GM12874 (cell line): Measurements from ENCODE around the gene FAM9A.
A peak's percentile ranks its signal among the peaks of the same experiment; 100 is the strongest.

ENCODE experiments used
- TF ChIP-seq, protein P1 (sequence below): IDR thresholded peaks from 2 replicates; pipeline ENCODE4 v1.5.1; 2011; ENCODE audit warnings: low read depth, mild to moderate bottlenecking, control low read depth, low read length, moderate library complexity; ENCODE audit not compliant: insufficient read depth

The FAM9A gene

GRCh38 chrX:8755813-8756212 is 45.4 kb downstream of the FAM9A start:
- TF ChIP-seq, protein P1, sequence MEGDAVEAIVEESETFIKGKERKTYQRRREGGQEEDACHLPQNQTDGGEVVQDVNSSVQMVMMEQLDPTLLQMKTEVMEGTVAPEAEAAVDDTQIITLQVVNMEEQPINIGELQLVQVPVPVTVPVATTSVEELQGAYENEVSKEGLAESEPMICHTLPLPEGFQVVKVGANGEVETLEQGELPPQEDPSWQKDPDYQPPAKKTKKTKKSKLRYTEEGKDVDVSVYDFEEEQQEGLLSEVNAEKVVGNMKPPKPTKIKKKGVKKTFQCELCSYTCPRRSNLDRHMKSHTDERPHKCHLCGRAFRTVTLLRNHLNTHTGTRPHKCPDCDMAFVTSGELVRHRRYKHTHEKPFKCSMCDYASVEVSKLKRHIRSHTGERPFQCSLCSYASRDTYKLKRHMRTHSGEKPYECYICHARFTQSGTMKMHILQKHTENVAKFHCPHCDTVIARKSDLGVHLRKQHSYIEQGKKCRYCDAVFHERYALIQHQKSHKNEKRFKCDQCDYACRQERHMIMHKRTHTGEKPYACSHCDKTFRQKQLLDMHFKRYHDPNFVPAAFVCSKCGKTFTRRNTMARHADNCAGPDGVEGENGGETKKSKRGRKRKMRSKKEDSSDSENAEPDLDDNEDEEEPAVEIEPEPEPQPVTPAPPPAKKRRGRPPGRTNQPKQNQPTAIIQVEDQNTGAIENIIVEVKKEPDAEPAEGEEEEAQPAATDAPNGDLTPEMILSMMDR, result no peak

- TF ChIP-seq, protein P1, result 0 out of 2 replicates have a peak, but pooled peaks have one; percentile 19
Measured at GRCh38 chrX:8755116-8755515, 46.1 kb downstream of the FAM9A start.

GRCh38 chrX:8749697-8750096 is 51.5 kb downstream of the FAM9A start:
- TF ChIP-seq, protein P1, result no peak

DNA sequence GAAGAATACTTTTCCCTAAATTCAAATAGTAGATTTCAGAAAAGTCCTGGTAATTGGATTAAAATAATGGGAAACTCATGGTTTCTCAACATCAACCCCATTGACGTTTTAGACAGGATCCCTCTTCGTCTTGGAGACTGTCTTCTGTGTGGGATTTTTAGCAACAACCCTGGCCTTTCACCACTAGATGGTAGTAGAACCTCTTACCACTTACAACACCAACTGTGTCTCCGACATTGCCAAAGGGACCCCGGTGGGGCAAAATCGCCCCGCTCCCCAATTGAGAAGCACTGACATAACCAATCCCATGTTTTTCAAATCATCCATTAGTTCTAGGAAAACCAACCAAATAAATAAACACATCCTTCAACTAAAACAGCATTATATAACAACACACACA is 52.3 kb downstream of the FAM9A start:
- TF ChIP-seq, protein P1, result peak; percentile 44

GRCh38 chrX:8743126-8743732 is 58.0 kb downstream of the FAM9A start:
- TF ChIP-seq, protein P1, result peak; percentile 48; the same call in 1 of the 2 replicates

DNA sequence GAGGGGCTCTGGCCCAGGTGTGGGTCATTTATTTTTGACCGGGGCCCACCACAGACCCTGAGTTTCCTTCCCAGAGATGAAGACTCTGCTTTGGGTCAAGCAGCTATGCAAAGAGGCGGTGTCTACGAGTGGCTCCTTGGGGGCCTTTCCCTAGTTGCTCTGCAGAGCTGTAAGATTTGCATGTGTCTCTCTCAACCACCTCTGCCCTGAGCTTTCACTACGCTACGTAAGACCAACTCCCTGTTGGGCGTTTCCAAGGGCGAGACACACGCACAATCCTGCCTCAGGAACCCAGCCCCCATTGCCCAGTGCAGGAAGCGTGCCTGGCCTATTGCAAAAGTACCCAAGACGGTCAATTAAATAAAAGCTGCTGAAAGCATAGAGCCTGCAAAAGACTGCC is 59.2 kb downstream of the FAM9A start:
- TF ChIP-seq, protein P1, result no peak
